Calu3 (cell line): Measurements from ENCODE around the gene DNAJB13. TPM values are rescaled to one million over a fixed set of nuclear protein-coding genes. Genes with fewer than 3 reads are reported as not detected.

ENCODE experiments used
- BruUV-seq: library from RNA; stranded (reverse); fragments of 400-500 nt; replicated peaks from 2 replicates; lab custom pipeline; 2021; lab: Mats Ljungman, UMichigan
- CTCF ChIA-PET: fragments of 300-600 bp; sonication (Branson Sonifier 250); formaldehyde crosslinking; loops from one replicate; lab custom pipeline; 2022; ENCODE audit warnings: antibody characterized with exemption; lab: Charles Lee
- DNase-seq: peaks from one replicate; pipeline ENCODE4 v3.0.0; 2022
- H3K27ac Mint-ChIP-seq: one replicate; pipeline ENCODE4 v1.8.0; 2022; ENCODE audit warnings: mixed read lengths; ENCODE audit not compliant: unreplicated experiment
- H3K27me3 Mint-ChIP-seq: one replicate; pipeline ENCODE4 v1.8.0; 2022; ENCODE audit warnings: mixed read lengths; ENCODE audit not compliant: unreplicated experiment
- H3K36me3 Mint-ChIP-seq: one replicate; pipeline ENCODE4 v1.8.0; 2022; ENCODE audit warnings: mild to moderate bottlenecking, moderate library complexity, mixed read lengths; ENCODE audit not compliant: insufficient read depth, unreplicated experiment
- H3K4me1 Mint-ChIP-seq: one replicate; pipeline ENCODE4 v1.8.0; 2022; ENCODE audit warnings: mild to moderate bottlenecking, low read depth, mixed read lengths; ENCODE audit not compliant: unreplicated experiment
- H3K4me3 Mint-ChIP-seq: one replicate; pipeline ENCODE4 v1.8.0; 2022; ENCODE audit warnings: mild to moderate bottlenecking, low read depth, moderate library complexity, mixed read lengths; ENCODE audit not compliant: unreplicated experiment
- H3K9me3 Mint-ChIP-seq: one replicate; pipeline ENCODE4 v1.8.0; 2022; ENCODE audit warnings: low read depth, mixed read lengths; ENCODE audit not compliant: unreplicated experiment
- intact Hi-C: fragments of 100-400 bp; cut with micrococcal nuclease; formaldehyde crosslinking; loops from one replicate; pipeline ENCODE4 v1.10.0; 2022; ENCODE audit not compliant: unreplicated experiment
- total RNA-seq: library from RNA; stranded (reverse); gene quantifications from 2 replicates; pipeline ENCODE4 v1.2.3, GENCODE V29; 2022
- TF ChIP-seq, protein P1 (sequence below): fragments of 200-600 bp; IDR thresholded peaks from one replicate; pipeline ENCODE4 v1.8.0; 2022; ENCODE audit warnings: antibody characterized with exemption; ENCODE audit not compliant: unreplicated experiment

Gene DNAJB13
- total RNA-seq, 1 experiment from 2014 or later, result 0.50 TPM

DNA sequence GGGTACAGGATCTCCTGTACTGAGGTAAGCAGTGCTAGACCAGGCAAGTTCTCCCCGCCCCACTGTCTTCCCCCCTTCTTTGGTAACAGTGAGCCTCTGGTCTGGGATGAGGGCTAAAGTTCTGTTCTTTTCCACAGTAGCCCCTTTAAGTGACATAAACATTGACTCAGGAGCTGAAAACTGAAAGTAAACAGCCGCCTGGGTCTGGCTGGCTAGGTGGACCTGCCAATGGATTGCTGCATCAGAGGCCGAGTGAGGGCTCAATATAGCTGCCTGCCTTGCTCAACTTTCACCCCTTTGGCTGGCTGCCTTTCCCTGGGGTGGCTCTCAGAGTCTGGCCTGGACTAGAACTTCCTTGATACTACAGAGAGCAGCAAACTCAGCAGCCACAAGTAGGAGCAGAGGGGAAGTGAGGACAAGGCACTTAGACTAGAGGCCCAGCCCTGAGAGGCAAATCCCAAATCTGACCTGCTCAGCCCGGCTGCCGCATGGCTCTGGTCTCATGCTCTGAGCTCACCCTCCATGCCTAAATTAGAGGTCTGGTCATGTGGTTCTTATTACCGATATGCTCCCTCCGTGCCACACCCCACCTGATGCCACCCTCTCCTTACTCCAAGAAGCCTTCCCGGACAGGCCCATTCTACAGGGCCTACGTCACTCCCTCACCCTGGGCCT, 67.6 kb downstream of the DNAJB13 start:
- intact Hi-C loops, result no loop called here
- Mint-ChIP-seq H3K36me3 (no peaks in the 10 kb centered on the region), H3K9me3 (no peaks in the 10 kb centered on the region), H3K27me3 (no peaks in the 10 kb centered on the region), H3K27ac (no peak overlapping the region), H3K4me1 (no peaks in the 10 kb centered on the region), H3K4me3 (no peak overlapping the region)
- BruUV-seq, result no TSS peak
- TF ChIP-seq, protein P1, sequence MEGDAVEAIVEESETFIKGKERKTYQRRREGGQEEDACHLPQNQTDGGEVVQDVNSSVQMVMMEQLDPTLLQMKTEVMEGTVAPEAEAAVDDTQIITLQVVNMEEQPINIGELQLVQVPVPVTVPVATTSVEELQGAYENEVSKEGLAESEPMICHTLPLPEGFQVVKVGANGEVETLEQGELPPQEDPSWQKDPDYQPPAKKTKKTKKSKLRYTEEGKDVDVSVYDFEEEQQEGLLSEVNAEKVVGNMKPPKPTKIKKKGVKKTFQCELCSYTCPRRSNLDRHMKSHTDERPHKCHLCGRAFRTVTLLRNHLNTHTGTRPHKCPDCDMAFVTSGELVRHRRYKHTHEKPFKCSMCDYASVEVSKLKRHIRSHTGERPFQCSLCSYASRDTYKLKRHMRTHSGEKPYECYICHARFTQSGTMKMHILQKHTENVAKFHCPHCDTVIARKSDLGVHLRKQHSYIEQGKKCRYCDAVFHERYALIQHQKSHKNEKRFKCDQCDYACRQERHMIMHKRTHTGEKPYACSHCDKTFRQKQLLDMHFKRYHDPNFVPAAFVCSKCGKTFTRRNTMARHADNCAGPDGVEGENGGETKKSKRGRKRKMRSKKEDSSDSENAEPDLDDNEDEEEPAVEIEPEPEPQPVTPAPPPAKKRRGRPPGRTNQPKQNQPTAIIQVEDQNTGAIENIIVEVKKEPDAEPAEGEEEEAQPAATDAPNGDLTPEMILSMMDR, result no peak
- CTCF ChIA-PET, result interaction anchor here (0.8 to 1.6 kb wide), 2 partner anchors 8 to 12 kb away, joined by 3 to 5 read pairs; no protein-coding TSS in a partner anchor
- peak; percentile 79 for DNase-seq

- H3K27ac Mint-ChIP-seq, result no peak overlapping the region
- BruUV-seq, result no TSS peak
- H3K27me3 Mint-ChIP-seq, result no peaks in the 10 kb centered on the region
- intact Hi-C loops, result no loop called here
- DNase-seq, result no peak
- no peaks in the 10 kb centered on the region for H3K36me3 Mint-ChIP-seq
- no peaks in the 10 kb centered on the region for H3K9me3 Mint-ChIP-seq
- H3K4me1 Mint-ChIP-seq, result no peaks in the 10 kb centered on the region
- no peak overlapping the region for H3K4me3 Mint-ChIP-seq
- CTCF ChIA-PET, result interaction anchor here (1.6 kb wide), 1 partner anchor 11 kb away, joined by 3 read pairs; no protein-coding TSS in a partner anchor
- TF ChIP-seq, protein P1, result no peak
Measured at GRCh38 chr11:74019104-74019738, 68.4 kb downstream of the DNAJB13 start.

DNA sequence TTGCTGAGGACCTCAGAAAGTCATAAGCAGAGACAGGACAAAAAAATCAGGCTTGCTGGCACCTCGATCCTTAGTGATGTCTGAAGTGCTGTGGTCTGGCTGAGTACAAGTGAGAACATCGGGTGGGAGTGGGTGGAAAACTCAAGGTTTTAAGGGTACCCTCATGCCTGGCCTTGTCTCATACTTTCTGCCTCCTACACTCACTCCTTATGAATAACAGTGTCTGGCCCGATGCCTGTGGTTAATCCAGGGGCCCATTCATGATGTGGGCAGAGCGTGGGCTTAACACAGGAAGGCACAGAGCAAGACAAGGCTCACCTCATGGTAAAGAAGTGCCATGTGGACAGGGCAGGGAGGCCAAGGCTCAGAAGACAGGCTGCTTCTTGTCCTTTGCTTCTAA, 69.0 kb downstream of the DNAJB13 start:
- CTCF ChIA-PET, result no interaction called here
- H3K4me1 Mint-ChIP-seq, result no peaks in the 10 kb centered on the region
- DNase-seq, result no peak
- H3K36me3 Mint-ChIP-seq, result no peaks in the 10 kb centered on the region
- H3K27ac Mint-ChIP-seq, result no peak overlapping the region
- TF ChIP-seq, protein P1, result no peak
- intact Hi-C loops, result no loop called here
- H3K27me3 Mint-ChIP-seq, result no peaks in the 10 kb centered on the region
- no peak overlapping the region for H3K4me3 Mint-ChIP-seq
- no TSS peak for BruUV-seq
- no peaks in the 10 kb centered on the region for H3K9me3 Mint-ChIP-seq

Other genes starting within 250 kb of the DNAJB13 start
- gene RAB6A, start 190.0 kb upstream of the DNAJB13 start, total RNA-seq, result 92.3 and 99.5 TPM in 2 replicates
- 37.5 and 44.5 TPM in 2 replicates for gene MRPL48, start 163.2 kb upstream of the DNAJB13 start, total RNA-seq
- gene COA4, start 74.2 kb upstream of the DNAJB13 start, total RNA-seq, result 82.5 and 93.0 TPM in 2 replicates
- 23.0 and 24.4 TPM in 2 replicates for gene PAAF1, start 74.0 kb upstream of the DNAJB13 start, total RNA-seq
- 14.7 and 16.6 TPM in 2 replicates for gene UCP2, start 31.8 kb downstream of the DNAJB13 start, total RNA-seq
- 1.9 and 3.4 TPM in 2 replicates for gene UCP3, start 58.1 kb downstream of the DNAJB13 start, total RNA-seq
- gene C2CD3, start 220.0 kb downstream of the DNAJB13 start, total RNA-seq, result 22.2 and 26.9 TPM in 2 replicates
- gene PPME1, start 220.3 kb downstream of the DNAJB13 start, total RNA-seq, result 48.0 and 55.0 TPM in 2 replicates